ENCODE measurements around the gene FYN. TPM values are rescaled to one million over a fixed set of nuclear protein-coding genes. Genes with fewer than 3 reads are reported as not detected.

Gene FYN
- total and polyA plus RNA-seq, 2 donors from 2014 or later = 34.5 to 52.4 TPM

GRCh38 chr6:111794727-111795452, 78.4 kb downstream of the FYN start:
- H3K27me3 ChIP-seq (ENCODE audit: control insufficient read depth, insufficient read depth, low read length) = no peaks in the 10 kb centered on the region
- DNase-seq (no peak), FAIRE-seq (no peak)
- no peak for TF ChIP-seq CTCF (IDR thresholded peaks at IDR 0.05; ENCODE audit: borderline replicate concordance, extremely low read depth, insufficient read depth)
- H3K27ac ChIP-seq (ENCODE audit: low read depth in 2 of 2, low read length in 2 of 2) = no peak overlapping the region
- intact Hi-C loops (cut with DNase I) = no loop called here
- H3K9me3 ChIP-seq (ENCODE audit: control insufficient read depth in 2 of 3, insufficient read depth in 1 of 3, low read length in 3 of 3) = no peaks in the 10 kb centered on the region
- H3K4me1 ChIP-seq (ENCODE audit: control insufficient read depth in 2 of 3, insufficient read depth in 2 of 3, low read depth in 1 of 3, low read length in 3 of 3) = no peaks in the 10 kb centered on the region
- H3K9ac ChIP-seq (ENCODE audit: low read length in 3 of 3) = no peak overlapping the region
- no peak overlapping the region for H3K4me3 ChIP-seq (ENCODE audit: low read length in 3 of 3)
- H3K36me3 ChIP-seq (ENCODE audit: control insufficient read depth in 2 of 3, insufficient read depth in 3 of 3, low read length in 3 of 3) = no peaks in the 10 kb centered on the region

DNA sequence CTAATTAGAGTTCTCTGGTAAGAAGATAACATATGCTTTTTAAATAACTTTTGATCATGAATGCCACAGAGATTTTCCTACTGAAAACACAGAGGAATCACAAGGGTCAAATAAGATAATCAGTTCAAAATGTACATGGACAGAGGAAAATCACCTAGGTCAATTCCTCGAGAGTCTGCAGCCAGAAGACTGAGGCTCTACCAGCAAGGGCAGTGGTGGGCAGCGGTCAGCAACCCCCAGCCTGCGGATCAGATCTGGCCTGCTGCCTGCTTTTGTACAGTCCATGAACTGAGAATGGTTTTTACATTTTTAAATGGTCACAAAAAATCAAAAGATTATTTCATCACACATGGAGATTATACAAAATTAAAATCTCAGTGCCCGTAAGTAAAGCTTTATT, 79.0 kb downstream of the FYN start:
- Histone ChIP-seq H3K9ac (ENCODE audit: low read length in 3 of 3) (no peak overlapping the region), H3K4me1 (ENCODE audit: control insufficient read depth in 2 of 3, insufficient read depth in 2 of 3, low read depth in 1 of 3, low read length in 3 of 3) (peaks cover 0 to under 1% (median 0%) of the 10 kb centered on the region in 3 donors), H3K9me3 (ENCODE audit: control insufficient read depth in 2 of 3, insufficient read depth in 1 of 3, low read length in 3 of 3) (no peaks in the 10 kb centered on the region), H3K4me3 (ENCODE audit: low read length in 3 of 3) (no peak overlapping the region), H3K27ac (ENCODE audit: low read depth in 2 of 2, low read length in 2 of 2) (no peak overlapping the region), H3K27me3 (ENCODE audit: control insufficient read depth, insufficient read depth, low read length) (no peaks in the 10 kb centered on the region), H3K36me3 (ENCODE audit: control insufficient read depth in 2 of 3, insufficient read depth in 3 of 3, low read length in 3 of 3) (no peaks in the 10 kb centered on the region)
- no peak for TF ChIP-seq CTCF (IDR thresholded peaks at IDR 0.05; ENCODE audit: borderline replicate concordance, extremely low read depth, insufficient read depth)
- FAIRE-seq = no peak
- no peak for DNase-seq
- intact Hi-C loops (cut with DNase I) = no loop called here

DNA sequence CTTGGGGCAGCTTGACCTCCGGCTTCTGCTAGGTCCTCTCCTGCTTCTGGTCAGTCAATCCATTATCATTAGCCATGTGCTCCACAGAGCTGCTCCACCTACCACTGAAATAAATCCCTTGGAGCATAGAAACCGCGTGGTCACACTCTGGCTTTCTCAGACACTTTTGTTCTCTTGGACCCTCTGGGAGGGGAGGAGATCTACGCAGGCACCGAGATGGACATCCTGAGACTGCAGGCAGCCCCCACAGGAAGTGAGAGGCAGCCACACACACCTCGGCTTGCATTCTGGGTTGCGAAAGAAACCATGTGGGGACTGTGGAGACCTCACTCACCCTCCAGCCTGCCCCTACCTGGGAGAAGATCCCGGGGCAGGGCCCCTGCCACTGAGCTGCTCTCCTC, 79.5 kb downstream of the FYN start:
- peaks cover 0 to 5% (median under 1%) of the 10 kb centered on the region in 3 donors for H3K4me1 ChIP-seq (ENCODE audit: control insufficient read depth in 2 of 3, insufficient read depth in 2 of 3, low read depth in 1 of 3, low read length in 3 of 3)
- no peaks in the 10 kb centered on the region for H3K36me3 ChIP-seq (ENCODE audit: control insufficient read depth in 2 of 3, insufficient read depth in 3 of 3, low read length in 3 of 3)
- no peak overlapping the region for H3K9ac ChIP-seq (ENCODE audit: low read length in 3 of 3)
- intact Hi-C loops (cut with DNase I) = no loop called here
- no peak for TF ChIP-seq CTCF (IDR thresholded peaks at IDR 0.05; ENCODE audit: borderline replicate concordance, extremely low read depth, insufficient read depth)
- no peak for DNase-seq
- no peak overlapping the region for H3K4me3 ChIP-seq (ENCODE audit: low read length in 3 of 3)
- H3K27me3 ChIP-seq (ENCODE audit: control insufficient read depth, insufficient read depth, low read length) = no peaks in the 10 kb centered on the region
- no peak for FAIRE-seq
- H3K9me3 ChIP-seq (ENCODE audit: control insufficient read depth in 2 of 3, insufficient read depth in 1 of 3, low read length in 3 of 3) = no peaks in the 10 kb centered on the region
- no peak overlapping the region for H3K27ac ChIP-seq (ENCODE audit: low read depth in 2 of 2, low read length in 2 of 2)
